ENCODE measurements around the gene RORB. TPM values are rescaled to one million over a fixed set of nuclear protein-coding genes. Genes with fewer than 3 reads are reported as not detected.

Gene RORB
- total RNA-seq, 2 experiments from 2014 or later: not detected

DNA sequence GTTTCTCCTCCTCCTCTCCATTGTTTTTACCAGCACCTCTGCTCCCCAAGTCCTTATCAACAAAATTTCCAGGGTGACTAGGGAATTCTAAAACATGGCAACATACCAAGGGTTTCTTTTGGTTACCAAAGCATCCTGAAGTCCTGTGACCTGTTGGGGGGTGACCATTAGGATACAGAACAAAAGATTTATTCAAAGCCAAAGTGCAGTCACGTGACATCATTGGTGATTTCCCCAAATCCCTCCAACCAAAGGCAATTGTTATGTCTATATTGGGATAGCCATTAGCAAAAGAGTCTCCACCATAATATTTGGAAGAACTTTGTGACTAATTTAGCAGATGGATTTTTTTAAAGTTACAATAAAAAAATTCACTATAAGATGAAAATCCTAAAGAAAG is 222.2 kb downstream of the RORB start:
- no peaks in the 10 kb centered on the region for H3K79me2 ChIP-seq (ENCODE audit: insufficient read depth, low read depth, low read length)
- no peak for DNase-seq (ENCODE audit: low spot score)
- no peaks in the 10 kb centered on the region for H3K9me2 ChIP-seq (ENCODE audit: insufficient read depth, low read length)
- no peaks in the 10 kb centered on the region for H4K20me1 ChIP-seq (ENCODE audit: insufficient read depth, low read length)
- no peak overlapping the region for H2AFZ ChIP-seq (ENCODE audit: low read length)
- H3K27ac ChIP-seq (ENCODE audit: low read depth, low read length, poor library complexity, severe bottlenecking): no peak overlapping the region
- POLR2A ChIA-PET: no interaction called here
- intact Hi-C loops (cut with micrococcal nuclease; ENCODE audit: unreplicated experiment): no loop called here
- no peak overlapping the region for H3K4me2 ChIP-seq (ENCODE audit: low read length)
- no peaks in the 10 kb centered on the region for H3K9me3 ChIP-seq (ENCODE audit: low read length)
- no peaks in the 10 kb centered on the region for H3K36me3 ChIP-seq (ENCODE audit: insufficient read depth, low read length)
- BruUV-seq (replicated peaks): no TSS peak
- no peaks in the 10 kb centered on the region for H3K4me1 ChIP-seq (ENCODE audit: insufficient read depth, low read length, poor library complexity, severe bottlenecking)
- CTCF ChIA-PET (ENCODE audit: unreplicated experiment): no interaction called here
- TF ChIP-seq, protein P1, sequence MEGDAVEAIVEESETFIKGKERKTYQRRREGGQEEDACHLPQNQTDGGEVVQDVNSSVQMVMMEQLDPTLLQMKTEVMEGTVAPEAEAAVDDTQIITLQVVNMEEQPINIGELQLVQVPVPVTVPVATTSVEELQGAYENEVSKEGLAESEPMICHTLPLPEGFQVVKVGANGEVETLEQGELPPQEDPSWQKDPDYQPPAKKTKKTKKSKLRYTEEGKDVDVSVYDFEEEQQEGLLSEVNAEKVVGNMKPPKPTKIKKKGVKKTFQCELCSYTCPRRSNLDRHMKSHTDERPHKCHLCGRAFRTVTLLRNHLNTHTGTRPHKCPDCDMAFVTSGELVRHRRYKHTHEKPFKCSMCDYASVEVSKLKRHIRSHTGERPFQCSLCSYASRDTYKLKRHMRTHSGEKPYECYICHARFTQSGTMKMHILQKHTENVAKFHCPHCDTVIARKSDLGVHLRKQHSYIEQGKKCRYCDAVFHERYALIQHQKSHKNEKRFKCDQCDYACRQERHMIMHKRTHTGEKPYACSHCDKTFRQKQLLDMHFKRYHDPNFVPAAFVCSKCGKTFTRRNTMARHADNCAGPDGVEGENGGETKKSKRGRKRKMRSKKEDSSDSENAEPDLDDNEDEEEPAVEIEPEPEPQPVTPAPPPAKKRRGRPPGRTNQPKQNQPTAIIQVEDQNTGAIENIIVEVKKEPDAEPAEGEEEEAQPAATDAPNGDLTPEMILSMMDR (conservative IDR thresholded peaks at IDR 0.05; ENCODE audit: low read length): no peak
- no peak for TF ChIP-seq EZH2phosphoT487 (IDR thresholded peaks at IDR 0.05; ENCODE audit: borderline replicate concordance, low read depth, low read length)
- no peak overlapping the region for H3K4me3 ChIP-seq (ENCODE audit: low read depth, low read length, poor library complexity, severe bottlenecking)

DNA sequence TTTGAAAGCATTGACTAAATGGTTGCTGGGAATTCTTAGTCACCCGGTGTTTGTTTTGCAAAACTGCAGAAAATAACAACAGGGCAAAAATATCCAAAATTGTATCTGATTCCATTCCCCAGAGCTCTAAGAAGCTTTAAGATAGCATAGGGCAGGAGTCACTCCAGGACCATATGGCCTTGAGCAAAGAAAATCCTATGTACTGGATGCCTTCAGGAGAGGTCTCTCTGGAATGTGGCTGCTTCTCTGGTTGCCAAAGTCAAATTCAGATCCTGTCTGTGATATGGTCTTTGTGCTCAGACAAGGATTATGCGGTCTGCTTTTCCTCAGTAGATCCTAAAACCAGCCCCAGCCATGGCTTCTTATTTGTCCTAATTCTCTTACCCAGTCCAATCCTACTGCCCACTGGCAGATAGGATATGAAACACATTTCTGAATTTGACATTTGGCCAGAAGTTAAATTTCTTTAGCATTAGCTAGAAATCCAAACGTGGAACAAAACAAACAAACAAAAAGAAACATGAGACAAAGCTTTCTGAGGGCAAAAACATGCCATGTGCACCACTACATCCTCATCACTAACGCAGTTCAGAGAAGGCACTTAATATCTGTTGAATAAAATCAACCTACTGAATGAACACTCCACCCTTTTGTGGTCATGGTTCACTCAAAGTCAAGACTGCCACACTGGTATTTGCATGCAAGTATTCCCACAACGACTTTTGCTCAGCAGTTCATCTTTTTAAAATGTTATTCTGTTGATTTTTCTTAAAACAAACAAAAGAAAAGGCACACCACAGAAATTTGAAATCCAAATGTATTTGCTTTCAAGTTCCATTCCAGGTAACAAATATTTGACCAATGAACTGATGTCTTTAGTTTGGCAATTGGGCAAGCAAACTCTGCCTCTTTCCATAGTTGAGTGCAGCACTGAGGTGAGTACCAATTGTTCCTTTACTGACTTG is 224.8 kb downstream of the RORB start:
- POLR2A ChIA-PET: no interaction called here
- no peak overlapping the region for H3K27ac ChIP-seq (ENCODE audit: low read depth, low read length, poor library complexity, severe bottlenecking)
- no peaks in the 10 kb centered on the region for H3K9me3 ChIP-seq (ENCODE audit: low read length)
- CTCF ChIA-PET (ENCODE audit: unreplicated experiment): no interaction called here
- H3K9me2 ChIP-seq (ENCODE audit: insufficient read depth, low read length): no peaks in the 10 kb centered on the region
- TF ChIP-seq EZH2phosphoT487 (IDR thresholded peaks at IDR 0.05; ENCODE audit: borderline replicate concordance, low read depth, low read length): no peak
- TF ChIP-seq, protein P1 (conservative IDR thresholded peaks at IDR 0.05; ENCODE audit: low read length): no peak
- H4K20me1 ChIP-seq (ENCODE audit: insufficient read depth, low read length): no peaks in the 10 kb centered on the region
- H3K79me2 ChIP-seq (ENCODE audit: insufficient read depth, low read depth, low read length): no peaks in the 10 kb centered on the region
- BruUV-seq (replicated peaks): no TSS peak
- H3K4me1 ChIP-seq (ENCODE audit: insufficient read depth, low read length, poor library complexity, severe bottlenecking): no peaks in the 10 kb centered on the region
- H3K4me2 ChIP-seq (ENCODE audit: low read length): no peak overlapping the region
- DNase-seq (ENCODE audit: low spot score): no peak
- H3K36me3 ChIP-seq (ENCODE audit: insufficient read depth, low read length): no peaks in the 10 kb centered on the region
- intact Hi-C loops (cut with micrococcal nuclease; ENCODE audit: unreplicated experiment): no loop called here
- no peak overlapping the region for H3K4me3 ChIP-seq (ENCODE audit: low read depth, low read length, poor library complexity, severe bottlenecking)
- H2AFZ ChIP-seq (ENCODE audit: low read length): no peak overlapping the region

DNA sequence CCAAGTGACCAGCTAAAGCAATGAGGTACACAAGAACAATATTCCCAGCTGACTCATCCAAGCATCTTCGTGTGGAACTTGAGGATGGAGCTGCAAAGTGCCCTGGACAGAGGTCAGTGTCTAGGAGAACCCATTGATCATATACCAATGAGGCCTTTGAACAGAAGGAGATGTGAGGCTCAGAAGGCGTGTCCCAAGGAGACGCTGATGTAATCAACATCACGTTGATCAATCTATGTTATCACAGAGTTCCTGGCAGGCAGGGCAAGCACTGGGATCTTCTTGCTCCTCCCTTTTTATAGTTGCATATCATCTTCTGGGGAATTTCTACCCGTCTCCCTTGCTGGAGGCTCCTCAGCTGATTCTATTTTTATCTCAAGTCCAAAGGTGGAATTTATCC is 227.2 kb downstream of the RORB start:
- ChIA-PET CTCF (ENCODE audit: unreplicated experiment) (no interaction called here), POLR2A (interaction anchor here (0.5 to 0.7 kb wide), 3 partner anchors 8 to 223 kb away, joined by 3 read pairs; no protein-coding TSS in a partner anchor)
- H3K9me3 ChIP-seq (ENCODE audit: low read length): no peaks in the 10 kb centered on the region
- no peaks in the 10 kb centered on the region for H3K36me3 ChIP-seq (ENCODE audit: insufficient read depth, low read length)
- no peaks in the 10 kb centered on the region for H3K4me1 ChIP-seq (ENCODE audit: insufficient read depth, low read length, poor library complexity, severe bottlenecking)
- no peaks in the 10 kb centered on the region for H3K9me2 ChIP-seq (ENCODE audit: insufficient read depth, low read length)
- H4K20me1 ChIP-seq (ENCODE audit: insufficient read depth, low read length): no peaks in the 10 kb centered on the region
- no peak overlapping the region for H3K4me2 ChIP-seq (ENCODE audit: low read length)
- TF ChIP-seq, protein P1 (conservative IDR thresholded peaks at IDR 0.05; ENCODE audit: low read length): no peak
- TF ChIP-seq EZH2phosphoT487 (IDR thresholded peaks at IDR 0.05; ENCODE audit: borderline replicate concordance, low read depth, low read length): no peak
- no peaks in the 10 kb centered on the region for H3K79me2 ChIP-seq (ENCODE audit: insufficient read depth, low read depth, low read length)
- H3K4me3 ChIP-seq (ENCODE audit: low read depth, low read length, poor library complexity, severe bottlenecking): no peak overlapping the region
- DNase-seq (ENCODE audit: low spot score): no peak
- no TSS peak for BruUV-seq (replicated peaks)
- no peak overlapping the region for H2AFZ ChIP-seq (ENCODE audit: low read length)
- no peak overlapping the region for H3K27ac ChIP-seq (ENCODE audit: low read depth, low read length, poor library complexity, severe bottlenecking)
- intact Hi-C loops (cut with micrococcal nuclease; ENCODE audit: unreplicated experiment): no loop called here
